Hematopoietic multipotent progenitor cell treated with erythropoietin and hydrocortisone succinate and interleukin-3 and kit ligand, for 17 days (in vitro differentiated cells): Measurements from ENCODE around the gene DYRK1B.

Experiments
- DNase-seq: peaks from one replicate; pipeline ENCODE4 v3.0.0-alpha.2; 2015; ENCODE audit warnings: low spot score

The DYRK1B gene

DNA sequence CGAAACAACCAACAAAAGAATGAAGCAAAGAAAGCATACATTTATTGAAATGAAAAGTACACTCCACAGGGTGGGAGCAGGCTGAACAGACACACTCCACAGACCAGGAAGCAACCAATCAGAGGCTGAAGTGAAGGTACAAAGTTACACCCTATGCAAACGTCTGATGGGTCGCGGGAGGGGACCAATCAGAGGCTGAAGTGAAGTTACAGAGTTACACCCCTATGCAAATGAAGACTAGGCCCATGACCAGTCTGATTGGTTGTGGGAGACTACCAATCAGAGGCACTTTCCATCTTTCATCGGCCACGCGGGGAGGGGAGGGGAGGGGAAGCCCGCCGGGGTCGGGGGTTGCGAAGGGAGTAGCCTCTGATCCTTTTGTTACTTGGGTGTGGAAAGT is 24.6 kb upstream of the DYRK1B start:
- no peak for DNase-seq

DNA sequence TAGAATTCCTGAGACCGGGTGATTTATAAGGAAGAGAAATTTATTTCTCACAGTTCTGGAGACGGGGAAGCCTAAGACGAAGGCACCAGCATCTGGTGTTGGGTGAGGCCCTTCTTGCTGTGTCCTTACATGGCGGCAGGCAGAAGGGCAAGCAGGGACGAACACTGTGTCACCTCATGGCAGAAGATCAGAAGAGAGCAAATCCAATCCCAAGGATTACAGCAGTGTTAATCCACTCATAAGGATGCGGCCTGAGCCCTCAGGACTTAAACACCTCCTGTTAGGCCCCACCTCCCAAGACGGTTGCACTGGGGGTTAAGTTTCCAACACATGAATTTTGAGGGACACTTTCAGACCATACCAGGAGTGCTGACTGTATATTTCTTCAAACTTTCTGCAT is 18.9 kb upstream of the DYRK1B start:
- DNase-seq, result no peak

DNA sequence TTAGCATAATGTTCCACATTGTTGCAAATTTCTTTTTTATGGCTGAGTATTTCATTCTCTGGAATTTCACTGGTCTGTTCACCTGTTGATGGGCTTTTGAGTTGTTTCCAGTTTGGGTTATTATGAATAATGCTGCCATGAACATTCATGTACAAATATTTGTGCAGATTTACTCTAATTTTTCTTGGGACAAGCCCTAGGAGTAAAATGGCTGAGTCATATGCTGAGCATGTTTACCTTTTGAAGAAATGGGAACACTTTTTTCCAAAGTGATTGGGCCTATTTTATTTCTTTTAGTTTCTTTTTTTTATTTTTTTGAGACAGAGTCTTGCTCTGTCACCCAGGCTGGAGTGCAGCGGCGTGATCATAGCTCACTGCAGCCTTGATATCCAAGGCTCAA is 16.9 kb upstream of the DYRK1B start:
- DNase-seq, result no peak

GRCh38 chr19:39848392-39848791 is 14.4 kb upstream of the DYRK1B start:
- DNase-seq, result no peak

DNA sequence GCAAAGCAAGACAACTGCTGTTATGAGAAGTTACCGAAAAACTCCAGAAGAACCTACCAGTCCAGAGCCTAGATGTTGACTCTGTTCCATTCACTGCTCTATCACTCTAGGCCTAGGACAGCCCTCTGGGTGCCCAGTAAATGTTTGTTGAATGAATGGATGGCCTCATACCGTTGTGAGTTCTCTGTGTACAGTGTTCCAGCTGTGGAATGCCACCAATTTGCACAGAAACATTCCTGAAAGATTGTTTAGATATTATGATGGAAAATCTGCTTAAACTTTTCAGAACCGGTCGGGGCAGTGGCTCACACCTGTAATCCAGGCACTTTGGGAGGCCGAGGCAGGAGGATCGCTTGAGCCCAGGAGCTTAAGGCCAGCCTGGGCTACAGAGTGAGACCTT is 13.6 kb upstream of the DYRK1B start:
- DNase-seq, result no peak

DNA sequence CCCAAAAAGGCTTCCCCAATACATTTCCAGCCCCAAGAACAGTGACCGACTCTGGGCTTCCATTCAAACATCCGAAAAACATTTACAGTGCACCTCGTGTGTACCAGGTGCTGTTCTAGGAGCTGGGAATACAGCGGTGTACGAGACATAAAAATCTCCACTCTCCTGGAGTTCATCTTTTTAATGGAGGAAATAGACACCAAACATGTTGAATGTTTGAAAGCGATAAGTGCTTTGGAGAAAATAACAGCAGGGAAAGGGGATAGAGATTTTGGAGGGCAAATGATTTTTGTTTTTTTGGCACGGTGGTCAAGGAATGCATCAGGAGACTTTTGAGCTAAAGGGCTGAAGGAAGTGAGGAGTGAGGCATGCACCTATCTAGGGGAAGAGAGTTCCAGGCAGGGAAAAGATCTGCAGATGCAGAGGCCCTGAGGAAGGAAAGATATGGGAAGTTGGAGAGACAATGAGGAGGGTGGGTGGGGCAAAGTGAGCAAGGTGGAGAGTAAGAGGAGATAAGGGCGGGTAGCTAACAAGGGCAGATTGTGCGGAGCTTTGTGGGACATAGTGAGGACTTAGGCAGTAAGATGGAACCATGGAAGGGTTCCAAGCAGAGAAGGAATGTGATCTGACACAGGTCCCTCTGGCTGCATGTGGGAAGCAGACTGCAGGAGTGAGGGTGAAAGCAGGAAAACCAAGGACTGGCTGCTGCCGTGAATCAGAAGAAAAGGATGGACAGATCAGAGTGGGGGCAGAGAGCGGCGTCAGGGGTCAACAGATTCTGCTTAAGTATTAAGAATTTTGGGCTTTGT is 12.9 kb upstream of the DYRK1B start:
- no peak for DNase-seq

- peak; percentile 97 for DNase-seq
Observed at GRCh38 chr19:39845933-39846677, 12.1 kb upstream of the DYRK1B start, which contains the start of gene FBL. TSS of gene FBL (minus strand) at chr19:39846379. CDS start at chr19:39846300, 79 bp downstream.

- peak; percentile 11 for DNase-seq
Observed at GRCh38 chr19:39845584-39845932, 11.6 kb upstream of the DYRK1B start.

- DNase-seq, result no peak
Observed at GRCh38 chr19:39845172-39845571, 11.2 kb upstream of the DYRK1B start.

DNA sequence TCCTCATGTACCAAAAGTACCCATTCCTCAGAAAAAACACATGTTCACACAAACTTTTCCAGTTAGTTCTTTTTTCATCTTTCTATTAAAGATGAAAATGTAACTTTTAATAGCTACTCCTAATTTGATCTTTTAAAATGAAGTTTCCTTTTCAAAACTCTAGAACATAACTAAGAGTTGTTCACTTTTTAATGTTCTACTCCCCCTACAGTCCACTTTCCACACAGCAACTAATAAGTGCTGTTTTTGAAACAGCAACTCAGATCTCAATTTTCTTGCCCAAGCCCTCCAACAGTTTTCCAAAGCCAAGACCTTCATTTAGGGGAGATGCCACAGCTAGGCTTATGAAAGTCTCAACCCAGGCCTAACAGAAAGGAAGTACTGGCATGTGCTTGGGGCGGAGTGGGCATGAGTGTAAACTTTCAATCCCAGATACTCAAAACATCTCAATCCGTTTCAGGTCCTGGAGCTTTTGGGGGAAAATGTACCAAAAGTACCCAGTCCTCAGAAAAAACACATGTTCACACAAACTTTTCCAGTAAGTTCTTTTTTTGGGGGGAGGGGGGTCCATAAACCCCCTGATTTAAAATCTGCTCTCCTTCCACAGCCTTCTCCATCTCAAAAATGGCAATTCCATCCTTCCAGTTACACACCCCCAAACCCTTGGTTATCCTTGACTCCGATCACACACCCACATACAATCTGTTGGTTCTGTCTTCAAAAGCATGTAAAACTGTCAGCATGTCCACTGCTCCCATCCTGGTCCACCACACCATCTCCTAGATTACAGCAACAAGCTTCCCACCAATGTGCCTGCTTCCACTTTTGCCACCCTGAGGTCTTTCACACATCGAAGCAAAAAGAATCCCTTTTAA is 10.2 kb upstream of the DYRK1B start:
- DNase-seq, result peak; percentile 82

DNA sequence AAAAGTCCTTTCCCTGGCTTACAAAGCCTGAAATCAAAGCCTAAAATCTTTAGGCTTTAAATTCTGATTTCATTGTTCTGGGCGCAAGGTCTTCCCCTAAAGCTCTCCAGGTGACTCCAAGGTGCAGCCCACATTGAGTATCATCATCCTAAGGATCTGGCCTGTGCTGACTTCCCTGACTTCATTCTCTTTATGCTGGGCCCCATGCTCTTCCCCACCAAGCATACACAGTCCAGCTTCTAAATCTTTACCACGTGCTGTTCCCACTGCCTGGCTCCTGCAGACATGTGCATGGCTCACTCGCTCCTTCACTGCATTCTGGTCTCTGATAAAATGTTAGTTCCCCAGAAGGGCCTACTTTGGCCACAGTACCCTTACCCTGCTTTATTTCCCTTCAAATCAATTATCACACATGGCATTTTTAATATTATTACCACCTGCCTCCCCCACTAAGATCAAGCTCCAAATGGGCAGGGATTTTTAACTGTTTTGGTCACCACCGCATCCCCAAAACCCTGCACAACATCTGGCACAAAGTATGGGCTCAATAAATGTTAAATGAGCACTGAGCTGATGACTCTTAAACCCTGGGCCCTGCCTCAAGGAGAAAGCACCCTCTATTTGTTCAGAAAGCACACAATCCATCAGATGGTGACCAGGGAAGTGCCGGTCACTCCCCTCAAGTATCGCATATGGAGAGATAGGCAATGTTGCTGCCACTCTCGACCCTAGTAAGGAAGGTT is 8.9 kb upstream of the DYRK1B start:
- DNase-seq, result no peak

GRCh38 chr19:39841041-39841440 is 7.1 kb upstream of the DYRK1B start:
- DNase-seq, result no peak

DNA sequence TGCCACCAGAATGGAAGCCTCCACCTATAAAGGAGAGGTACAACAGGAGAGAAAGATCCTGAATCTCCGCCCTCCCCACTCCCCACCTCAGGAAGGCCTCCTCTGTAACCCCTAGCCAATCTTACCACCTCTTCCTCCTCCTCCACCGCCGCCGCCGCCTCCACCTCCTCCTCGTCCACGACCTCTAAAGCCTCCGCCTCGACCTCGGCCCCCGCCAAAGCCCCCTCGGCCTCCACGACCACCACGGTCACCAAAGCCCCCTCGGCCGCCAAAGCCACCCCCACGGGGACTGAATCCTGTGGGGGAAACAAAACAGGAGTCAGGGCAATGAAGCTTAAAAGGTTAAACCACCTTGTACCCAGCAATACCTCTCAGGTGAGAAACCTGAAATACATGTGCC is 6.5 kb upstream of the DYRK1B start:
- DNase-seq, result no peak

GRCh38 chr19:39839678-39840327 is 5.8 kb upstream of the DYRK1B start:
- DNase-seq, result no peak

DNA sequence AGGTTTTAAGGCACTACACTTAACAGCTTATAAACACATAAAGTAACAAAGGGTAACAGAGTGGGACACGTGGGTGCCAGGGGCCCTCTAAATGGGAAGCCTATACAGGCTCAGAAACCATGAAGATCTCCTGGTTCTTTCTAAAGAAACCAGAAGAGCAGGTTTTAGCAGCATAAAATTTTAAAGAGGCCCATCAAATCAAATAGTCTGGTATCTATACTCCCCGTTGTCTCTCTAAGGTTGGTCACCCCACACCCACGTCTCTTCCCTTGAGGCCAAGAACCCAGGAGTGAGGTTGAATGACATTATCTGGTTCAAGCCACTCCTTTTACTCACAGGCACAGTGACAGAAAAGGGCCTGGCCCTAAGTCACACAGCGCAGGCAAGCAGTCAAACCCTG is 4.6 kb upstream of the DYRK1B start:
- no peak for DNase-seq

DNA sequence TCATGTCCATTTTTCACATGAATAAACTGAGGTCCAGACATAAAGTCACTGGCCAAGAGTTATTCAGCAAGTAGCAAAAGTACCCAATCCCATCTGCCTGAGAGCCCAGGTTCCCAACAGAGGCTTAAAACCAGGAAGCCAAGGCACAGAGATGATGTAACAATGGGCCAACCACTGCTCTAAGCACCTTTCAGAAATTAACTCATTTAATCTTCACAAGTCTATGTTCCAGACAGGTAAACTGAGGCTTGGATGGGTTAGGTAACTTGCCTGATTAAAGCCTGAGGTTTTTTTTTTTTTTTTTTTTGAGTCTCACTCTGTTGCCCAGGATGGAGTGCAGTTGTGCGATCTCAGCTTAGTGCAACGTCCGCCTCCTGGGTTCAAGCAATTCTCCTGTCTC is 4.0 kb upstream of the DYRK1B start:
- no peak for DNase-seq

GRCh38 chr19:39834287-39834841 is 402 bp upstream of the DYRK1B start:
- DNase-seq, result no peak

DNA sequence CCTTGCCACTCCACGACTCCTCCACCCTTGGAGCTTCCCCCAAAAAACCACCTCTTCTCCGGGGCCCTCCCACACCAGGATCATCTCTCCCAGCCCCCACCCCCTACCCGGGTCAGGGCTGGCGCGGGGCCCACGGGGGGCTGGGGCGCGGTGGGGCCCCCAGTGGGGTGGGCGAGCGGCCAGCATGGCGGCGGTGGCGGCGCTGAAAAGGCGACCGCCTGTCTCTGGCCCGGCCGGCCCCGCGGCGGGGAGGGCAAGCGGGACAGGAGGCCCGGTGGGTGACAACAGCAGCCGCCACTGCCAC is 850 bp downstream of the DYRK1B start:
- no peak for DNase-seq

GRCh38 chr19:39832341-39833083 is 1.4 kb downstream of the DYRK1B start:
- DNase-seq, result no peak

DNA sequence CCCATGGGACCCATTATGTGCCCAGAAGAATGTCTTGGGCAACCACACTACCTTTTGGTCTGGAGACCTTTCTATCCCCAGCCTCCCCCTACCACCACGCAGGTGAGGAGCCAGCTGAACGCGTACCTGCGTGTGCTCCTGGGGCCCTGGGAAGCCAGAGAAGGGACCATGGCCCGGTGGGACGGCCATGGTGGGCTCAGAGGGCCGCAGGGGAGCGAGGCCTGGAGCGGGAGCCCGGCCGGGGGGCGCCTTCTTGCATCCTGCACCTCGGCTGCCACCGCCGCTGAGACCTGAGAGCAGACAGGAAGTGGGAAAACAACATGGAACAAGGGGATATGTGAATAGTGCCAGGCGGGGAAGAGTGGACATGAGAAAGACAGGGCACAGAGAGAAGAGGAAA is 2.3 kb downstream of the DYRK1B start:
- DNase-seq, result no peak

GRCh38 chr19:39830847-39831246 is 3.1 kb downstream of the DYRK1B start:
- DNase-seq, result no peak
